Mucosa of descending colon (tissue), 3 donors: ENCODE results near the gene USP13. TPM values are rescaled to one million over a fixed set of nuclear protein-coding genes. Genes with fewer than 3 reads are reported as not detected.

ENCODE experiments used
- ATAC-seq: fragments of 200-7000 bp; cut with Tn5 transposase; one replicate; pipeline ENCODE4 v1.9.1; 2020; ENCODE audit warnings: mild to moderate bottlenecking, moderate library complexity
- DNase-seq, 3 donors: peaks; one replicate each; pipeline ENCODE4 v3.0.0-alpha.2; 2020
- H3K36me3 ChIP-seq: fragments of 200-600 bp; one replicate; pipeline ENCODE4 v1.8.0; 2021; ENCODE audit warnings: low read depth, mild to moderate bottlenecking
- H3K4me1 ChIP-seq: fragments of 200-600 bp; one replicate; pipeline ENCODE4 v1.8.0; 2021; ENCODE audit warnings: low read depth, mild to moderate bottlenecking
- H3K4me3 ChIP-seq: fragments of 200-600 bp; one replicate; pipeline ENCODE4 v1.8.0; 2021; ENCODE audit warnings: mild to moderate bottlenecking
- H3K9me3 ChIP-seq: fragments of 200-600 bp; one replicate; pipeline ENCODE4 v1.8.0; 2021; ENCODE audit warnings: mild to moderate bottlenecking
- intact Hi-C, 2 donors: fragments of 100-400 bp; cut with DNase I in 1 of 2; cut with micrococcal nuclease in 1 of 2; formaldehyde crosslinking; loops; one replicate each; pipeline versions ENCODE4 v1.11.0 to v1.11.1; 2022; cut with DNase I, micrococcal nuclease
- total RNA-seq, 3 donors: library from RNA; stranded (reverse); fragmentation: NEBNext Ultra II Directional in 2 of 3; extraction: Animal tissue kit (Norgen Biotek cat#: 25700) in 2 of 3; gene quantifications; one replicate each; pipeline versions ENCODE4 v1.2.1 to v1.2.4, GENCODE V29; 2021 to 2023
- TF ChIP-seq, protein P1 (sequence below): fragments of 200-600 bp; IDR thresholded peaks from one replicate; pipeline ENCODE4 v1.8.0; 2022; ENCODE audit warnings: antibody characterized with exemption, mild to moderate bottlenecking
- donor health status: DM: no; HTN: no; CAD: no; lungs with moderate emphysema.
- donor health status: DM: no; HTN: no; CAD: no.
- donor health status: DM: no; HTN: yes; CAD: no.

The USP13 gene
- total RNA-seq, 3 donors from 2014 or later: 3.6 to 9.3 (median 5.5) TPM

DNA sequence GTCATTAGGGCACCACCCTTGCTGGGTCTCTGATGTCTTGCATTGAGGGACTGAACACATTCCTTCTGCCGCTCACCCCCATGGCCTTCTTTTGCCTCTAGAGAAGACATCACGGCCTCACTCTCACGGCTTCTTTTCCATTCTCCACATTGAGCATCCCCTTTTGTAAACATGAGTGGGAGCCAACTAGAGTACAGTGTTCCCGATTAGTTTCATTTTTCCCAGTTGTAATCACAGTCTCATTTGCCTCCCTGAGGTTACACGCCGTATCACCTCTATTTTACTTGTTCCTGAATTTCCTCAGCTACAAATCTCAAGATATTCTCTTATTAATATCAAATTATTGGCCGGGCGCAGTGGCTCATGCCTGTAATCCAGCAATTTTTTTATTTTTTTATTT, 17.5 kb downstream of the USP13 start:
- TF ChIP-seq, protein P1, sequence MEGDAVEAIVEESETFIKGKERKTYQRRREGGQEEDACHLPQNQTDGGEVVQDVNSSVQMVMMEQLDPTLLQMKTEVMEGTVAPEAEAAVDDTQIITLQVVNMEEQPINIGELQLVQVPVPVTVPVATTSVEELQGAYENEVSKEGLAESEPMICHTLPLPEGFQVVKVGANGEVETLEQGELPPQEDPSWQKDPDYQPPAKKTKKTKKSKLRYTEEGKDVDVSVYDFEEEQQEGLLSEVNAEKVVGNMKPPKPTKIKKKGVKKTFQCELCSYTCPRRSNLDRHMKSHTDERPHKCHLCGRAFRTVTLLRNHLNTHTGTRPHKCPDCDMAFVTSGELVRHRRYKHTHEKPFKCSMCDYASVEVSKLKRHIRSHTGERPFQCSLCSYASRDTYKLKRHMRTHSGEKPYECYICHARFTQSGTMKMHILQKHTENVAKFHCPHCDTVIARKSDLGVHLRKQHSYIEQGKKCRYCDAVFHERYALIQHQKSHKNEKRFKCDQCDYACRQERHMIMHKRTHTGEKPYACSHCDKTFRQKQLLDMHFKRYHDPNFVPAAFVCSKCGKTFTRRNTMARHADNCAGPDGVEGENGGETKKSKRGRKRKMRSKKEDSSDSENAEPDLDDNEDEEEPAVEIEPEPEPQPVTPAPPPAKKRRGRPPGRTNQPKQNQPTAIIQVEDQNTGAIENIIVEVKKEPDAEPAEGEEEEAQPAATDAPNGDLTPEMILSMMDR: no peak
- ATAC-seq (no peak), DNase-seq (no peak)
- H3K36me3 ChIP-seq: no peaks in the 10 kb centered on the region
- H3K4me3 ChIP-seq: no peak overlapping the region
- no peaks in the 10 kb centered on the region for H3K4me1 ChIP-seq
- intact Hi-C loops: no loop called here
- no peaks in the 10 kb centered on the region for H3K9me3 ChIP-seq

DNA sequence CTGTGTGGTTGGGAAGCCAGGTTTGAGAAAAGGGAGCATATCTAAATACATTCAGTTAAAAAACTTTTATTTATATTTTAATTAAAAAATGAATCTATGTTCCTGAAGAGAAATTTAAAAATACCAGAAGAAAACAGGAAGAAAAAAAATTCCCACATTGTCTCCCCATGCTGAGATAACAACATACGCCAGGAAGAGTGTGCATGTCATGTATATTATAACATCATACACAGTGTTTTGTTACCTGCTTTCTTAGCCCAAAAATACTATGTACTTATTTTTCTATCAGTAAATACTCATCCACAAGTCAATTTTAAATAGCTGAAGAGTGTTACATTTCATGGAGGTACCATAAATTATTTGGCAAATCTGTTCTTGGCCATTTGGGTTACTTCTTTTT, 18.5 kb downstream of the USP13 start:
- TF ChIP-seq, protein P1: no peak
- Histone ChIP-seq H3K4me3 (no peak overlapping the region), H3K36me3 (no peaks in the 10 kb centered on the region), H3K9me3 (no peaks in the 10 kb centered on the region), H3K4me1 (no peaks in the 10 kb centered on the region)
- intact Hi-C loops: no loop called here
- no peak for ATAC-seq
- DNase-seq: no peak

DNA sequence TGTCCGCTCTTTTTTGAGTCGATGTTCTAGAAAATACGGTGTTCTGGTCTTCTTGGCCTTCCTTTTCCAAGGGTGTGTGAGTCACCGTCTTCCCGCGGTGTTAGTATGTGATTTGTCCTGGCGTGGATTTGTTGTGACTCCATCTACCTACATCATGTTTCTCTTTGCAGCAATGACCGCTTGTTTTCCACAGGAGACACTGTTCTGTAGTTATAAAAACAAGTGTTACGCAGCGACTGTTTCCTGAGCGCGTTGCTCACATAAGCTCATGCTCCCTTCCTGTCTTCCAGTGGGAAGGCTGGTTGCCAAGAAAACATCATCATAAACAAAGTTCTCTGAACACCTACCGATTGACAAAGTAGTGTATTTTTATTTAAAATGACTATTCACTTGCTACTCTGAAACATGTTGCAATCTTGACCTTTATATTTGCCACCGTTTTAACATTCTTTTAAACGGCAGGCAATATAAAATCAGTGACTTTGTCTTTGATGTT, 19.0 kb downstream of the USP13 start:
- no peaks in the 10 kb centered on the region for H3K4me1 ChIP-seq
- H3K9me3 ChIP-seq: no peaks in the 10 kb centered on the region
- DNase-seq: no peak
- no peaks in the 10 kb centered on the region for H3K36me3 ChIP-seq
- ATAC-seq: no peak
- TF ChIP-seq, protein P1: no peak
- no peak overlapping the region for H3K4me3 ChIP-seq
- intact Hi-C loops: no loop called here

DNA sequence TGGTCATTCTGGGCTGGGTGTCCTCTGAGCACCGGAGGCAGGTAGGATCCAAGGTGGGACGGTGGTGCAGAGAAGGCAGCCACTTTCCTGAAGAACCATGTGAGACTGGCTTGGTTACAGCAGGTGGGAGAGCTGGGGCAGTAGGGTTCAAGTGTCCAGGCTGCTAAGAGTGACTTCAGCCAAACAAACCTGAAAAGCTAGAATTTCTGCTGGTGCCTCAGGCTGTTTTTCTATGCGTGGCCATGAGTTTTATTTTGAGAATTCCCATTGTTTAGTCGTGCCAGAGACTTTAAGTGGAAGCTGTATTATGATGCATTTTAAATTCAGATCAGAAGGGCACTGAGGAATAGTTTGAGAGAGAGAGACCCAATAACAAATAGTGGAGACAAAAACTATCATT, 20.1 kb downstream of the USP13 start:
- ATAC-seq: no peak
- Histone ChIP-seq H3K4me1 (no peaks in the 10 kb centered on the region), H3K36me3 (no peaks in the 10 kb centered on the region), H3K9me3 (no peaks in the 10 kb centered on the region), H3K4me3 (no peak overlapping the region)
- intact Hi-C loops: no loop called here
- TF ChIP-seq, protein P1: no peak
- no peak for DNase-seq

DNA sequence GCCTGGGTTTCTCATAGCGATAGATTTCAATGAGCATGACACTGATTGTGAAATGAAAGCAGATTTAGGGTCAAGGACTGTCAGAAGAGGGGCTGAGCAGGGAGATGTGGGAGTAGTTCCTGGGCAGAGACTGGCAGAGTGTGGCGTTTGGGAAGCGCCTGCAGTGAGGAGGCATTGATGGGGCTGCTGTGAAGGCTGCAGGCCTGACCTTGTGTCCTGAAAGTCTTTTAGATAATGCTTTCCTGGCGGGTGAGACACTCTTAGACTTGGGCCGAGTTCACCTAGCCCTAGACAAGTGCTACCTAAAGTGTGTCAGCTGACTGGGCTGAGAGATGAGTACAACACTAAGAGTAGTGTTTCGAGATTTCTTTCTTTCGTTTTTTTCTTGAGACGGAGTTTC, 20.7 kb downstream of the USP13 start:
- no peaks in the 10 kb centered on the region for H3K36me3 ChIP-seq
- no peak overlapping the region for H3K4me3 ChIP-seq
- H3K9me3 ChIP-seq: no peaks in the 10 kb centered on the region
- H3K4me1 ChIP-seq: no peaks in the 10 kb centered on the region
- ATAC-seq (no peak), DNase-seq (no peak)
- TF ChIP-seq, protein P1: no peak
- intact Hi-C loops: no loop called here

DNA sequence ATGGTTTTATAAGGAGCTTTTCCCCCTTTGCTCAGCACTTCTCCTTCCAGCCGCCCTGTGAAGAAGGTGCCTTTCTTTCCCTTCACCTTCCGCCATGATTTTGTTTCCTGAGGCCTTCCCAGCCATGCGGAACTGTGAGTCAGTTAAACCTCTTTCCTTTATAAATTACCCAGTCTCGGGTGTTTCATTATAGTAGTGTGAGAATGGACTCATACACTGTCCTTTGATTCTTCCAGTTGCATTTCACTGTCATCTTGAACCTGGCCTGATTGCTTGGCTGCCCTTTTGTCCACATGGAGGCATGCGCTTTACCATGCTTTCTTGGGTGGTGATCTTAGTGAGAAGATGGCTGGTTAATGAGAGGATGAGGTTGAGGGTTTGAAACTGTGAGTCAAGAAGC, 23.2 kb downstream of the USP13 start:
- Histone ChIP-seq H3K4me1 (no peaks in the 10 kb centered on the region), H3K4me3 (no peak overlapping the region), H3K9me3 (no peaks in the 10 kb centered on the region), H3K36me3 (no peaks in the 10 kb centered on the region)
- TF ChIP-seq, protein P1: no peak
- intact Hi-C loops: no loop called here
- no peak for ATAC-seq
- DNase-seq: no peak
